Limb (tissue), 2 donors: ENCODE results near the gene HERC2.

Source experiments
- DNase-seq, 2 donors: peaks; one replicate each; pipeline ENCODE4 v3.0.0-alpha.2; 2016; ENCODE audit errors: extremely low spot score in 2 of 2

Gene HERC2

GRCh38 chr15:28098360-28098765 is 223.6 kb downstream of the HERC2 start:
- DNase-seq = no peak

GRCh38 chr15:28097656-28098359 is 224.2 kb downstream of the HERC2 start:
- no peak for DNase-seq

DNA sequence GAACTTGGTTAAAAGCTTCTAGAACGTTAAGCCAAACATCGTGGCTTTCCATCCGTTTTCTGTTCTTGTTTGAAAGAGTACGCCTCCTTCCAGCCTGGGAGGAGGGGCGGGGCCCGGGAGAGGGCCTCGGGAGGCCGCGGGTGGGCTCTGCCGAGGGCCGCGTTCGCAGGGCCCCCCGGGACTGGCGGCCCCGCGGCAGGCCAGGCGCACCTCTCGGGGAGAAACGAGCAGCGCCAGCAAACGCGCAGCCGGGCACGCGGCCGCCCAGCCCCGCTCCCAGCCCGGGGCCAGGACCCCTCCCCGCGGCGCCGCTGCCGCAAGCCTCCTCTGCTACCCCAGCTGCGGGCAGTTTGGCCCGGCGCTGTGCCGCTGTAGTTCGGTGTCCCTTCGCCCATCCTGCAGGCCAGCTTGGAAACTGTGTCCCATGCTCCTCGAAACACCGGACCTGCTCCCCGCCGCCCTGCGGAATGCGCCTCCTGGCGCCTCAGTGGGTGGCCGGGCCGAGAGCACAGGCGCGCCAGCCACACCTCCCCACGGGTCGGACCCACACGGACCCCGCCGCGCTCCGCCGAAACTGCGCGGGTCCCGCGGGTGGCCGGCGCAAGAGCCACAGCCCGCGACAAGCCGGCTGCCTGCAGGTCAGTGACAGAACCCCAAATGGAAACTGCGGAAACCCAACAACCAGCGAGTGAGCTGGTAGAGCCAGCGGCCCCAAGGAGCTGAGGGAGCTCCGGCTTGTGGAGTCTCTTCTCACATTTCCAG is 225.1 kb downstream of the HERC2 start:
- DNase-seq = peak in 1 of 2 donors; percentile 66

DNA sequence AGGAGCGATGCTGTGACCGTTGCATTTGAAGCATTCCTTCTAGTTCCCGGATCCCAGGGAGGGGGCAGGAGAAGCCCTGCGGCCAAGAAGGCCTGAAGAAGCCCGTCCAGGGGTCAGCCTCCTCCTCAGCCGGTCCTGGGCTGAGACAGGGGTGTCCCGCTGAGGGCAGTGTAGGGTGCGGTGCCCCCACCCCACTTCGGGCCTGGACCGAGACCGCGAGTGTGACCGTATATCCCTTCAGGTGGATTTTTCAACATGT is 225.6 kb downstream of the HERC2 start:
- no peak for DNase-seq

DNA sequence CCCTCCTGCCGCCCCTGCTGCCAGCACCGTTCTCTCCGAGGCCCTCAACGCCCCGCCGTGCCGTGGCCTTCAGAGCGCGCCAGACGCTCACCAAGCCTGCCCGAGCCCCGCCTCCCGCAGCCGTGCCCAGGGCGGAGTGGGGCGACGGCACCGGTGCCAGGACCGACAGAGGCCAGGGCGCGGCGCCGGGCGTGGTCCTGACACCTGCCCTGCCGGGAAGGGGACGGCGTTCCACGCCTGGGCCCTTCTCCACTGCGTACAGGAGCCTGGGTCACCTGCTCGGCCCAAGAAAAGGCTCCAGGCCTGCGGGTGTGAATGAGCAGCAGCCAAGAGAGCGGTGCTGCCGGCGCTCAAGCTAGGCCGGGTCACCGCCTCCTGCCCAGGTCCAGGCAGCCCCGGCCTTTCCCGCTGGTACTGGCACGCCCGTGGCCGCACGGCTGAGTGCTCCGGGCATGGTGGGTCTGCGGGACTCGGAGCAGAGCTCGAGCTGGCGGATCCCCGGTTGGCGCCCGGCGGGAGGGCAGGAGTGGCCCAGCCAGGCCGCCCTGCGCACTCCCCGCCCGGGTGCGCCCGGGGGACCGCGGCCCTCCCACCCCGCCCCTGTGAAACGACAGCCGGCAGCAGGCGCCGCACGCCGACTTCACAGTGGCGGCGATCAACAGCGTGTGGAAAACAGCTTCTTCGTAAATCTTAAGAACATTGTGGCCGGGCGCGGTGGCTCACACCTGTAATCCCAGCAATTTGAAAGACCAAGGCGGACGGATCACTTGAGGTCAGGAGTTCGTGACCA is 227.1 kb downstream of the HERC2 start:
- DNase-seq = peak in 1 of 2 donors; percentile 64

DNA sequence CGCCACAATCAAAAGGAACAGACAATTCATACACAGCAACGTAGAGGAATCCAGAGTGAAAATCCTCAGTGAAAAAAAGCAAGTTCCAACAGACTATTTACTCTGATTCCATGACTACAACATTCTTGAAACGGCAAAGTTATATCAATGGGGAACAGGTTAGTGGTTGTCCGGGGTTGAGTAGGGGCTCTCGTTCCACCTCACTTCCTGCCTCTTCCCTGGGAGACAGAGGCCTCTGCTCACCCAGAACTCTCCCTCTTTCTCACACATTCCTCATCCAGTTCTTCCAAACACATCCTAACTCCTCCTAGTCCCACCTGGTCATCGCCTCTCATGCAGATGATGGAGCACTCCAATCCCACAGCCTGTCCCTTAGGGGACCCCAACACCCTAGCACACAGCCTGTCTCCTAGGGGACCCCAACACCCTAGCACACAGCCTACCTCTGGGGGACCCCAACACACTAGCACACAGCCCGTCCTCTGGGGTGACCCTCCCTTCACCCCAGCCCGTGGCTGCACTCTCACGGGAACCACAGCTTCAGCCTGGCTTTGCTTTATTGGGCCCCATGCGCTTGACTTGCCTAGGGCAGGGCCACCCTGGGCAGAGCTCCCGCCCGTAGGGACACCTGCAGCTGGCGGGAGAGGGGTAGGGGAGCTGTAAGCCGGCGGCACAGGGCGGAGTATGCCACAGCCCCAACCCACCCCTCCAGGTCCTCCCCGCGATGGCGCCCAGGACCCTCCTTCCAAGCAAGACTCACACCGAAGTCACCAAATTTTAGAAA is 228.0 kb downstream of the HERC2 start:
- no peak for DNase-seq

- no peak for DNase-seq
These were observed 230.7 kb downstream of the HERC2 start for GRCh38 chr15:28091313-28091712.

DNA sequence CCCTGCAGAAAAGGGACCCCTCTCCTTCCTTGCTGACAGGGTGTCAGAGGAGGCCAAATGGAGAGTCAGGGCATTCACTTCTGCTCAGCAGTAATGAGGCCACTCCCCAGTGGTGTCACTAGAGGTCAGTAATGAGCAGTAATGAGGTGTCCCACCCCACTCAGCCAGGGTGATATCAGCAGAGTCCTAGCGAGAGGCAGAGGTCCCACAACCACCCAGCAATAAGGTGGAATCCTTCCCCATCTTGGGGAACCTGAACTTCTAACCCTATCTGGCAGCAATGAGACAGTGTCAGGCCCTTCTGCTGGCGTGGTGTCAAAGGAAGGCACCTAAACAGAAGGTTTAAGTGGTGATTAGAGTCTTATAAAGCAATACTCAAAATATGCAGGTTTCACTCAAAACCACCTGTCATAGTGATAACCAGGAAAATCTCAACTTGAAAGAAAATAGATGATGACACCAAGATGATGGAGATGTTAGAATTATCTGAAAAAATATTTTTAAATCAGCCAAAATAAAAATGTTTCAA is 235.7 kb downstream of the HERC2 start:
- DNase-seq = no peak

DNA sequence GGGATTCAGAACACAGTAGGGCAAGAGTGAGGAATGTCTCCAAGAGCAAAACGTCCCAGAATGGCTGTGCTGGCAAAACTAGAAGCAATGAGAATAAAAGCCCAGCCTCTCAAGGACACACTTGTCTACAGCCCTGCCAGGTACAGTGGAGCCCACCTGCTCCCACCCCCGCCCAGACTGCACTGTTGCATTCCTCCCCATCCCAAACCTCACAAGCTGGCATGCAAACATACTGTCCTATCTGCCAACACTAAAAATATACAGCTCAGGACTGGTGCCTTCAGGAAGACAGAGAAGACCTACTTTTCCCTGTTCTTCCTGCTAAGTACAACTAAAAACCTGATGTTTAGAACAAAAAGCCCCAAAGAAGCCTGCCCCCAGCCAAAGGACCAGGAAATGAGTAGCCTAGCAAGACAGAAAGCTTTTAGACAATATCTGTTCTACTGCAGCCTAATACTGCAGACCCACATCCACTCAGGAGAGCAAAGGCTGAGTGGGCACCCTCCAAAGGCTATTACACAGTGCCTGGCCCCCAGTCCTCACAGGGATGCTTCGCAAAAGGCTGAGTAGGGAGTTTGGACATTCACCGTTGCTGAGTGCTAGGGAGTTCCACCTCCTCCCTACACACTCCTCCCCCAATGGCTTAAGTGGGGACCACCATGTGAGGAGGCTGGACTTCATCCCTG is 236.3 kb downstream of the HERC2 start:
- DNase-seq = no peak

DNA sequence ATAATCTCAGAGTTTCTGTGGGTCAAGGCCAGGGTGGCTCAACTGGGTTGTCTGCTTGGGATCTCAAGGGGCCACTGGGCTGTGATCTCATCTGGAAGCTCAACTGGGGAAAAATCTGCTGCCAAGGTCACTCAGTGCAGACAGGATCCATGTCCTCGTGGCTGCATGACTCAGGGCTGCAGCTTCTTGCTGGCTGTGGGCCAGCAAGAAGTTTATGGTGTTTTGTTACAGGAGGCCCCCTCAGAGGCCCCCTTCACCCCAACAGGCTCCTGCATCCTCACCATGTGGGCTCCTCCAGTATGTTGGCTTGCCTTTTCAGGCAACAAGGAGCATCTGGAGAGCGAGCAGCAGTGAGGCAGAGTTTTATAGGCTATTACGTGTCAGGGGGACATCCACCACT is 237.4 kb downstream of the HERC2 start:
- no peak for DNase-seq

GRCh38 chr15:28082891-28083684 is 238.9 kb downstream of the HERC2 start:
- DNase-seq = no peak

- DNase-seq = no peak
These were observed 240.4 kb downstream of the HERC2 start for GRCh38 chr15:28081594-28081993.

DNA sequence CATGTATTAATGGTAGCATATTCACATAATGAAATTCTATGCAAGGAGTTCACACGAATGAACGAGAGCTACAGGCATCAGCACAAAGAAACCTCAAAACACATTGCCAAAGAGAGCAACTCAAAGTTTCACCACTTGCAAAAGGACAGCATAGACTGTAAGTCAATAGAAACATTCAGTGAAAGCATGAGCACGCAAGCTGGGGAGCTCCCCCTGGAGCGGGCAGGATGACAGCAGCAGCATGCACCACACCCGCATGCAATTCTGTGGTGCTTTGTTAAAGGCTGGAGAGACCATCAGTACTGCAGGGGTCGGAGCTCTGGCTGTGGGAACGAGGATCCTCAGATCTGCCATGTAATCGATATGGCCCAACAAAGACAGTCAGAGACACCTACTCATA is 241.6 kb downstream of the HERC2 start:
- DNase-seq = no peak

DNA sequence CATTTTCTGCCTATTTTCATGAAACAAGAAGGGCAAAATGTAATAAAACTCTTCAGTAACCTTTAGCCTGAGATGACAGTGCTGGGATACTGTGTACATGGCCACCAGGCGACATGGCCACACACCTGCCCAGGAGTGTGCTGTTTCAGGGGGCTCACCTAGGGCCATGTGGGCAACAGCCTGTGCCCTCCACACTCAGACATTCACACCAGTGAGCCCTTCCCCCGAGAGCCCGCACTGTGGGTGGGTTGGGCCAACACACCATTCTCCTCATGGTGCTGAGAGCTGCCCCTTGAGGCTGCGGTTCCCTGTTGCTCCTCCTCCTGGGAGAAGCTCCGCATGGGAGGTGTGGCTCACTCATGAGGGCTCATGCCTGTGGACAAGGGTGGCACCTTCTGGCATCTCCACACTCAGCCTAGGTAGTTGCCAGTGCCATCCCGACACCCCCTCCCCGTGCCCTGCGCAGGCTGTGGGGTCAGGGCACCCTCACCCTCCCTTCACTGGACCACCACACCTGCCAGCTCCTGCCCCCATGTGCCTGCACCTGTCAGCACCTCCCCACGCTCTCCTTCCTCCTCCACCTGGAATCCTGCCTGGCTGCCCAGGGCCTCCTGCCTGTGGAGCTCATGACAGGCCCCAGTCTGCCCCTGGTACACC is 242.5 kb downstream of the HERC2 start:
- no peak for DNase-seq

DNA sequence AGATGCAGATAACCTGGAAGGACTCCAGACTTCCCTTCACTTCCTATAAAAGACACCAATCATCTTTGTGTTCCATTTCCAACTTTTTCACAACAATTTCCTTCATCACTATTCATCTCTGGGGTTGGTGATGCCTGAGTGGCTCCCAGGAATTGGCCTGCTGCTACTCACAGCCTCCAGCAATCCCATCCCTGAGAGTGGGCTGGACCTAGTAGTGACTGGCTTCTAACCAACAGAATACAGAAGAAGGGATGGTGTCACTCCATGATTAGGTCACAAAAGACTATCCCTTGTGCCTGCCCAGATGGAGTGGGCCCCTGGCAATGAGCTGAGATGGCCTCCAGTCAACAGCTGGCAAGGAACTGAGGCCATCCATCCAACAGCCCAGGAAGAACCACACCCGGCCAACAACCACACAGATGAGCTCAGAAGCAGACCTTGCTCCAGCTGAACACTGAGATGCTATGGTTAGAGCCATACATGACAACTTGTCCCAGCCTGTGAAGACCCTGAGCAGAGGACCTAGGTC is 243.7 kb downstream of the HERC2 start:
- no peak for DNase-seq

- DNase-seq = no peak
These were observed 246.4 kb downstream of the HERC2 start for GRCh38 chr15:28075573-28075972.

GRCh38 chr15:28068930-28069329 is 253.0 kb downstream of the HERC2 start:
- no peak for DNase-seq

GRCh38 chr15:28066231-28066630 is 255.7 kb downstream of the HERC2 start:
- DNase-seq = no peak
